ENCODE data around the gene SUSD1.
"Not testable (repeated sequence)": the region's sequence is repeated elsewhere in the genome, so short reads cannot be mapped to it uniquely, and the experiment has no call there.

The SUSD1 gene

DNA sequence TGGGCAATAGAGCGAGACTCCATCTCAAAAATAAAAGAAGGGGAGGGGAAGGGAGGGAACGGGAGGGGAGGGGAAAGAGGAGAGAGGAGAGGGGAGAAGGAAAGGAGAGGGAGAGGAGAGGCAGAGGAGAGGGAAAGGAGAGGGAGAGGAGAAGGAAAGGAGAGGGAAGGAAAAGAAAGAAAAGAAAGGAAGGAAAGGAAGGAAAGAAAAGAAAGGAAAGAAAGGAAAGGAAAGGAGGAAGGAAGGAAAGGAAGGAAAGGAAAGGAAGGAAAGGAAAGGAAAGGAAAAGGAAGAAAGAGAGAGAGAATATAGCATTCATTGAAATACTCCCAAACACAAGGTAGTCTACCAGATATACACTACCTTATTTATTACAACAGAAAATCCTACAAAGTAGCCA is 44.8 kb downstream of the SUSD1 start:
- DNase-seq (ENCODE audit: low read depth in 2 of 2), result no peak

DNA sequence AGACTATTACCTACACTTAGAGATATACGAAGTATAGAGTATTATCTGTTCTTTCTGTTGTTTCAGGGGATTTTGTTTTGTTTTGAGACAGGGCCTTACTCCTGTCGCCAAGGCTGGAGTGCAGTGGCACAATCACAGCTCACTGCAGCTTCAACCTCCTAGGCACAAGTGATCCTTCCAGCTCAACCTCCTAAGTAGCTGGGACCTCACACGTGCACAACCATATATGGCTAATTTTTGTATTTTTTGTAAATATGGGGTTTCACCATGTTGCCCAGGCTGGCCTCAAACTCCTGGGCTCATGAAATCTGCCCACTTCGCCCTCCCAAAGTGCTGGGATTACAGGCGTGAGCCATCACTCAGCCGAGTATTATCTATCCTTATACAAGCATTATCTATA is 45.9 kb downstream of the SUSD1 start:
- DNase-seq (ENCODE audit: low read depth in 2 of 2), result no peak

- DNase-seq (ENCODE audit: low read depth in 2 of 2), result not testable (repeated sequence)
Observed at GRCh38 chr9:112128399-112128798, 46.7 kb downstream of the SUSD1 start.

- no peak for DNase-seq (ENCODE audit: low read depth in 2 of 2)
Observed at GRCh38 chr9:112127281-112127680, 47.8 kb downstream of the SUSD1 start.

DNA sequence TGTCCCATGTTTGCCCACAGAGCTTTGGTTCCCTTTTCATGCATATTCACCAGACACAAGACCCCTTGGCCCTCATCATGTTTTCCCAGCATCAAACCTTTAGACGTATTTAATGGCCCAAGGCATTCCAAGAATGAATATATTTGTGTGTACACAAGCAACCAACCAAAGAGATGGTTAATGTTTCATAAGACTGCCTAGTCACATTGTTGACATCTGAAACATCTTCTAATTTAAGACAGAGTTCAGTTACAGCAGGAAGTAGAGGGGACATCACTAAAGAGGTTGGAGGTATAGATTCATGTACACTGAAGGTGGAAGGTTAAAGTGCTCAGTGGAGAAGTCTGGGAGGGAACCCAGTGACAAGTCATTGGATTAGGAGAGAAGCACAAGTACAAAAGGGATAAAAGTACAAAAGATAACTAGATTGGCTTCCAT is 49.1 kb downstream of the SUSD1 start:
- no peak for DNase-seq (ENCODE audit: low read depth in 2 of 2)

- DNase-seq (ENCODE audit: low read depth in 2 of 2), result no peak
Observed at GRCh38 chr9:112124156-112124555, 50.9 kb downstream of the SUSD1 start.

DNA sequence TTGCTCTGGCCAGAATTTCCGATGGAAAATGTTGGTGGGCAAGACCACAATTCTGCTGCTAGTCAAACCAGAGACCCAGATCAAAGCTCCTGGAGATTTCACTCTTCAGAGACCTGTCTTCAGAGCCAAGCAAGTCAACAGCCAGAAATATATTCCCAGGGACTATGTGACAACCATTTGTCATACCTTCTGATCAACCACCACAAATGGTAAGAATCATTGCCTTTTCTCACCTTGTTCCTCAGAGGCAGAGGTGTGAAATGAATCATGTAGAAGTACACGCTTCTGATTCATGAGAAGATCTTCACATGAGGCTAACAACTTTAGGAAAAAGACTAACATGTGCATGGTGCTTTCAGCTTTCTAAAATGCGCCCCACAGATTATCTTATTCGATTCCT is 53.5 kb downstream of the SUSD1 start:
- DNase-seq (ENCODE audit: low read depth in 2 of 2), result no peak

GRCh38 chr9:112120439-112120925 is 54.6 kb downstream of the SUSD1 start:
- no peak for DNase-seq (ENCODE audit: low read depth in 2 of 2)

- no peak for DNase-seq (ENCODE audit: low read depth in 2 of 2)
Observed at GRCh38 chr9:112120030-112120341, 55.1 kb downstream of the SUSD1 start.

GRCh38 chr9:112119225-112120029 is 55.7 kb downstream of the SUSD1 start:
- DNase-seq (ENCODE audit: low read depth in 2 of 2), result no peak

DNA sequence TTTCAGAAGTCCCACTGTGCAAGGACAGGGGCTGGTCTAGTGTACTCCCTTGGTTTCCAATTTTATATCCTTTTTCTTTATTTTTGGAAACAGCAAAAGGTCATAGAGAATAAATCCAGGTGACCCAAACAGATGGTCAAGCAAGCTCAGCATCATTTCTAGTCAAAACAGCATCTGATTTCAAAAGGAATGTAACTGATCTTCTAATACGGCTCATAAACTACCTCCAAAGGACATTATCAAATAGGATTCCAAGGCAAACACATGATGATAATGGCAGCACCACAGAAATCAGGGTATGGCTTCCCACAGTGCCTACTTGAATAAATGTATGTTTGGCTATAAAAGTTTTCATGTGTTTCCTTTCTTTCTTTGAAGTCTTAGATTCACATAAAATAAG is 57.1 kb downstream of the SUSD1 start:
- no peak for DNase-seq (ENCODE audit: low read depth in 2 of 2)

- DNase-seq (ENCODE audit: low read depth in 2 of 2), result no peak
Observed at GRCh38 chr9:112115970-112116753, 58.9 kb downstream of the SUSD1 start.

DNA sequence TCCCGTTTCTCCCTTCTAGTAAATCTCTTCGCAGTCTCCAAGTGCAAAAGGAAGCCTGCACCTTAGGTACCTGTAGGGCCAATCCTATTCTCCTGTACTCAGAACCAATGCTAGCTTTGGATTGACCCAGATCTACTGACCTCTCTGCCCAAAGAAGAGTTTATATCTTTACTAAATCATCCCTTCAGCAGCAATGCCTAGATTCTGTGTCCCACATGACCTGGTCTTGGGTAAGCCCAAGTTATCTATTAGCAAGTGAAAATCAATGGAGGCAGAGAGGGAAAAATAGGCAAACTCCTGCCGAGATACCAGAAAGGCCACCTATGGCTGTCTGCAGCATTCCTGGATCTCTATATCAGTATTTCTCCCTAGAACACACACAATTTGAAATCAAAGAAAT is 60.0 kb downstream of the SUSD1 start:
- DNase-seq (ENCODE audit: low read depth in 2 of 2), result no peak

GRCh38 chr9:112112941-112113681 is 62.0 kb downstream of the SUSD1 start:
- no peak for DNase-seq (ENCODE audit: low read depth in 2 of 2)

GRCh38 chr9:112112519-112112918 is 62.6 kb downstream of the SUSD1 start:
- DNase-seq (ENCODE audit: low read depth in 2 of 2), result no peak

DNA sequence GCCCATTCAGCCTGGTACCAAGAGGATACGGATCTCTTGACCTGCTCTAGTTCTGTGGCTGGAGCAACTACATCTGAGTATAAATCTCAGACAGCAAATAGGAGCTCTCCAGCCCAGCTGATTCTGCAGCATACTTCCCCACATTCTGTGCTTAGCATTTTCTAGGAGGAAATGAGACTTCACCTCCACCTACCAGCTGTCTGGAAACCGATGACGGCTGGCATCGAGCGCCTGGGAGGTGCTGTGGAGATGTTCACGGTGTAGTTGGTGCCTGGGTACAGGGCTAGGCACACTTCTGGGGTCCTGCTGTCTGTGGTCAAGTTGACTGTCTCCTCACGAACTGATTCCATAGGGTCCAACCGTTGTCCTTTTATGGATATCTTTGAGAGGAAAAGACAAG is 63.6 kb downstream of the SUSD1 start:
- no peak for DNase-seq (ENCODE audit: low read depth in 2 of 2)

DNA sequence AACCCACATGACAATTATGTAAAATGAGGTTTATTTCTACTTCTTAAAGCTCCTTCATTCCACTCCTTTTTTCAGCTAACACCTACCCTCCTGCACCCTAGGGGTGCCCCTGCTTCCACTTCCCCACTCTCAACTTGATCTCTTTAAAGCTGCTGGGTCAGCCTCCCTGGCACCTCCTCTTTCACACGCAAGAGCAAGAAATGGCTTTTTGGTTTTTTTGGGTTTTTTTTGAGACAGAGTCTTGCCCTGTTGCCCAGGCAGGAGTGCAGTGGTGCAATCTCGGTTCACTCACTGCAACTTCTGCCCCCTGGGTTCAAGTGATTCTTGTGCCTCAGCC is 64.4 kb downstream of the SUSD1 start:
- no peak for DNase-seq (ENCODE audit: low read depth in 2 of 2)

- no peak for DNase-seq (ENCODE audit: low read depth in 2 of 2)
Observed at GRCh38 chr9:112110094-112110776, 64.9 kb downstream of the SUSD1 start.

DNA sequence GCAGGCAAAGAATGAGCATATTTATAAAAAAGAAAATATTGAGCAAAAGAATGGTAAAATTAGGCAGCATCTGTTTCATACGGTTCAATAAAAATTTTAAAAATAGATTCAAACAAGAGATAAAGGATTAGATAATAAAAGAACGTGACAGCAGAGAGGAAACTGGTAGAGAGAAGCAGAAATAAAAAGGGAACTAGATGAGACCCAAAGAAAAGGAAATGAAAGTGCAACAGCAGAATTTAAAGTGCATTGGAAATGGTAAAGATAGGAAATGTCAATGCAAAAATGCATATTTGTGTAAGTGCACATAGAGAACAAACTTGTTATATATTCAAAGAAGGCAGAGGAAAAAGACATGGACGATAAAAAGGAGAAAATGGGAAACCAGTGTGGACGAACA is 70.2 kb downstream of the SUSD1 start:
- DNase-seq (ENCODE audit: low read depth in 2 of 2), result no peak

DNA sequence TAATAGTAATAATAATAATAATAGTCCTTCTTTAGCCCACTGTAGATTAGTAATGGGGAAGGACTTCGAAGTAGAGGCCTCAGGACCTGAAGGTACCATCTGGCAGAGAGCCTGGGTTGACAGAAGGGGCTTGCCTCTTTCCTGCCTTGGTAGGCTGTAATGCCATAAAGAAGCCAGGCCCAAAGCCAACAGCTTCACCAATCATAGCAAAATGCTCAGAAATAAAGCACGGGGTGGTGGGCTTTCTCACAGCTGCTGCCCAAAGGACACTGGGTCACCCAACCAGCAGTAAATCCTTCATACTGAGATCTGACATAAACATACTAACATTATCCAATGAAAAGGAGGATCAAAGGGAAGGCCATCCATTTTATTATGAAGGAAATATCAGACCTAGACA is 70.7 kb downstream of the SUSD1 start:
- no peak for DNase-seq (ENCODE audit: low read depth in 2 of 2)

DNA sequence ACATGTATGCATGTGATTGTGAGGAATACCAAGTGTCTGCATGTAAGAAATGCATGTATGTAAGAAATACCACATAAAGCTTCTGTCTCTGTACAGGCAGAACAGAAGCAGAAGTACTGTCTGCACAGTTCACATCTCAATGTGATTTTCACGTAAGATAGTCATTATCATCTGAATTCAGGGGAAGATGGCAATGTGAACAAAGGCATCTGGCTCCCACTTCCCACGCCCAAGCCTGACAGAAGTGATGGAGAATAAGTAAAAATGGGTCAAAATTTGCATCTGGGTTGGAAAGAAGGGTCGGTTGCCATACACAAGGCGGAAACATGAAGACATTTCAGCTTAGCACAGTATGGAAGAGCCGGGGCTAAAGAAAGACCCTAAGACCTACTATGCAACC is 71.7 kb downstream of the SUSD1 start:
- no peak for DNase-seq (ENCODE audit: low read depth in 2 of 2)
